Kidney epithelial cell (primary cell): ENCODE data around the gene SORCS2. TPM values are rescaled to one million over a fixed set of nuclear protein-coding genes. Genes with fewer than 3 reads are reported as not detected.

Source experiments
- DNase-seq: peaks from one replicate; pipeline ENCODE4 v3.0.0-alpha.2; 2010; ENCODE audit warnings: low read depth
- H3K27me3 ChIP-seq: 2 replicates; pipeline ENCODE4 v1.6.0; 2011; ENCODE audit warnings: low read length; ENCODE audit not compliant: control insufficient read depth, insufficient read depth
- H3K36me3 ChIP-seq: 2 replicates; pipeline ENCODE4 v1.5.1; 2011; ENCODE audit warnings: low read length; ENCODE audit not compliant: control insufficient read depth, insufficient read depth
- H3K4me3 ChIP-seq: 2 replicates; pipeline ENCODE4 v1.5.1; 2011; ENCODE audit warnings: low read depth, mild to moderate bottlenecking, control low read depth, low read length
- total RNA-seq: library from RNA; depleted of rRNA; stranded (reverse); fragments of >200 nt; gene quantifications from 2 replicates; pipeline ENCODE4 v1.2.3, GENCODE V29; 2015
- TF ChIP-seq, protein P1 (sequence below): IDR thresholded peaks from 2 replicates; pipeline ENCODE4 v1.5.1; 2011; ENCODE audit warnings: mild to moderate bottlenecking, moderate library complexity, low read length, control low read depth, inconsistent platforms; ENCODE audit not compliant: insufficient read depth, poor library complexity, severe bottlenecking

SORCS2 gene
- total RNA-seq, 1 donor from 2014 or later, result 1.4 TPM

- no peak for DNase-seq
- no peak overlapping the region for H3K4me3 ChIP-seq
- H3K27me3 ChIP-seq, result peaks cover 9% of the 10 kb centered on the region
- TF ChIP-seq, protein P1, sequence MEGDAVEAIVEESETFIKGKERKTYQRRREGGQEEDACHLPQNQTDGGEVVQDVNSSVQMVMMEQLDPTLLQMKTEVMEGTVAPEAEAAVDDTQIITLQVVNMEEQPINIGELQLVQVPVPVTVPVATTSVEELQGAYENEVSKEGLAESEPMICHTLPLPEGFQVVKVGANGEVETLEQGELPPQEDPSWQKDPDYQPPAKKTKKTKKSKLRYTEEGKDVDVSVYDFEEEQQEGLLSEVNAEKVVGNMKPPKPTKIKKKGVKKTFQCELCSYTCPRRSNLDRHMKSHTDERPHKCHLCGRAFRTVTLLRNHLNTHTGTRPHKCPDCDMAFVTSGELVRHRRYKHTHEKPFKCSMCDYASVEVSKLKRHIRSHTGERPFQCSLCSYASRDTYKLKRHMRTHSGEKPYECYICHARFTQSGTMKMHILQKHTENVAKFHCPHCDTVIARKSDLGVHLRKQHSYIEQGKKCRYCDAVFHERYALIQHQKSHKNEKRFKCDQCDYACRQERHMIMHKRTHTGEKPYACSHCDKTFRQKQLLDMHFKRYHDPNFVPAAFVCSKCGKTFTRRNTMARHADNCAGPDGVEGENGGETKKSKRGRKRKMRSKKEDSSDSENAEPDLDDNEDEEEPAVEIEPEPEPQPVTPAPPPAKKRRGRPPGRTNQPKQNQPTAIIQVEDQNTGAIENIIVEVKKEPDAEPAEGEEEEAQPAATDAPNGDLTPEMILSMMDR, result no peak
- H3K36me3 ChIP-seq, result no peaks in the 10 kb centered on the region
Measured at GRCh38 chr4:7739077-7739917, 547.0 kb downstream of the SORCS2 start.

DNA sequence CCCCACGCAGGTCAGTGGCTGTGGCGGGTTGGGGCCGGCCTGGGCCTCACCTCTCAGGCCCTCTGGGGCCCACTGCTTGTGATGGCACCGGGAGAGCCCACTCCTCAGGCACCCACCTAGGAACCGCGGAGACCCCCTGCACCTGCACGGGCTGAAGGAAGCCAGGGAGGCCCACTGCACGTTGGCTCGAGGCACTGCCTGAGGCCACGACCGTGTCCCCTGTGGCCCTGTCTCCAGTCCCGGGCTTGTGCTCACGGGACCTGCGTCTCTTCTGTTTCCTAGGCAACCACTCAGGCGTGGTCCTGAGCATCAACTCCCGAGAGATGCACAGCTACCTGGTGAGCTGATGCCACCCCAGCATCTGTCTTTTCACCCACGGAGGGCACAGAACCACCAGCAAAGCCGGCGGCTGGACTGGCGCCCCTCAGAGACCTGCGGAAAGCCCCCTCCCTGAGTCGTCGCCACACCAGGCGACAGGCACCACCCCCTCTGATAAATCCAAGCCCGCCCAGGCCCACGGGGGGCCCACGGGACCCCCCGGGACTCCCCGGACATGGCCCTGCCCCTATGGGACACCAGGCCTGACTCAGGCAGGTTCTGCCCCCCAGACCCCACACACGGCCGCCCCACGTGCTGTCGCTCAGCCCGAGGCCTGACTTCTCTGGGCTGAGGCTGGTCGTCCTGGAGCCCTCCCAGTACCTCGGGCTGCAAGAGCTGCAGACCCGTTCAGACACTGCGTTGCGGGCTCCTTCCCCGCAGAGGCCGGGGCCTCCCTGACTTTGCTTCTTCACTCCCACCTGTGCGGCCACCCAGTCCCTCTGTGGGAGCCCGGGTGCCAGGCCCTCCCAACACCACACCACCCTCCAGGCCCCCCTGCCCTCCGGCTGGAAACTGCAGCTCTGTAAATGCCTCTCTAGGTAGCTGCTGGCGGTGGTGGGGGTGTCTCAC, 547.9 kb downstream of the SORCS2 start:
- TF ChIP-seq, protein P1, result no peak
- no peak for DNase-seq
- H3K36me3 ChIP-seq, result no peaks in the 10 kb centered on the region
- peaks cover 9% of the 10 kb centered on the region for H3K27me3 ChIP-seq
- H3K4me3 ChIP-seq, result no peak overlapping the region

DNA sequence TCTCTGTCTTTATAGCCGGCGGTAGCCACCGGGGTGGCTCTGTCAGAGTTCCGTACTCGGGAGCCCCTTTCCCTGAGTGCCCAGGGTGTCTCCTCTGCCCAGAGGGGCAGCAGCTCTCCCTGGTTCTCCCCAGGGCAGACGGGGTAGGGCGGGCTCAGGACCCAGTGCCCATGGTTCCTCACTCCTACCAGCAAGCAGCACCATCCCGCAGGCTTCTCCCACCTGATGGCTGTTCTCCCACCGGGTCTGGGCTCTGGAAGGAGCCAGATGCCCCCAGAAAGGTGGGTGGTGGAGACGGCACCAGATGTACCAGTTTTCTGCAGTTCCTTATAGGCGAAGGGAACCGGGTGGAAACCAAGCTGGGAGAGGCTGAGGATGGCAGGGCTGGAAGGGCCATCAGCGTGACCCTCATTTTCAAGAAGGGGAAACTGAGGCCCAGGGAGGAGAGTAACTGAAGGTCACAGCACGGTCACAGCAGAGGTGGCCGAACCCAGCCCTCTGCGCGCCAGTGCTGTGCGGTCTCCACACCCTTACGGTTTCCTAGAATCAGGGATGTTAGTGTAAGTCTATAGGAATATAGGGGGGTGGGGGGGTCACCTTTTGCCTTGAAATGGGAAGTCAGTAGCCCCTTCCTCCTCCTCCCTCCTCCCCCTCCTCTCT, 548.7 kb downstream of the SORCS2 start:
- Histone ChIP-seq H3K4me3 (no peak overlapping the region), H3K27me3 (peaks cover 6% of the 10 kb centered on the region), H3K36me3 (no peaks in the 10 kb centered on the region)
- no peak for DNase-seq
- TF ChIP-seq, protein P1, result no peak

DNA sequence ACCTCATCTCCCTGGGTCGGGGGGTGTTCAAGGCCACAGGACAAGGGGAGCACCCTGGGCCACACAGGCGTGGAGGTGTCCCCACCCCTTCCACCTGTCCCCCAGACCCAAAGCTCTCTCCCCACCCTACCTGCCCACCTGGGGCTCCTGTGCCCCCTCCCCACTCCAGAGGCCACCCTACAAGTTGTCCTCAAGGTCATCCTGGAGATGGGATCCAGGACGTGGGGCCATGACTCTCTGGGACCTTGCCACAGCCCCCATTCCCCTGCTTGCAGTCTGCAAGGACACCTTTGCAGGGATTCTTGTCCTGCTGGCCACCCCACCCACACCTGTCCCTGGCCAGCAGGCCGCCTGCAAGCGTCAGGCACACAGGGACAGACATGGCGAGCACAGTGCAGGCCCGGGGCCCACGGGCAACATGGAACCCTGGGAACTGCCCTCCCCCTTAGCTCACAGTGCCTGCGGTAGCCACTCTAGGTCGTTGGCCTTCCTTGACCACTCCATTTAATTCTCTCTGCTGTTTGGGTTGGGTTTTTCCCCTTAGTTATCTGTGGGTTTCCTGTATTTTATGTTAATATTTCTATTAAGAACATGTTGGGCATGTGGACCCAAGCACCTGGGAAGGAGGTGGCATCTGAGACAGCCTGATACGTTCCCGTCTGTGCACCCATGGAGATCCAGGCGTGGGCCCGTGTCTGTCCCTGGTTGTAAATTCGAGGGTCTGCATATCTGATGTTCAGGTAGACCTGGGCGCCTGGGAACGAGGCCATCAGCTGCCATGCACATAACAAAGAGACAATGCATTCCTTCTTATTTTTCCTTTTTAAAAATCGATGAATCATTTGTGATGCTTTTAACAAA, 549.8 kb downstream of the SORCS2 start:
- Histone ChIP-seq H3K27me3 (peaks cover 2% of the 10 kb centered on the region), H3K4me3 (no peak overlapping the region), H3K36me3 (no peaks in the 10 kb centered on the region)
- TF ChIP-seq, protein P1, result no peak
- DNase-seq, result no peak

DNA sequence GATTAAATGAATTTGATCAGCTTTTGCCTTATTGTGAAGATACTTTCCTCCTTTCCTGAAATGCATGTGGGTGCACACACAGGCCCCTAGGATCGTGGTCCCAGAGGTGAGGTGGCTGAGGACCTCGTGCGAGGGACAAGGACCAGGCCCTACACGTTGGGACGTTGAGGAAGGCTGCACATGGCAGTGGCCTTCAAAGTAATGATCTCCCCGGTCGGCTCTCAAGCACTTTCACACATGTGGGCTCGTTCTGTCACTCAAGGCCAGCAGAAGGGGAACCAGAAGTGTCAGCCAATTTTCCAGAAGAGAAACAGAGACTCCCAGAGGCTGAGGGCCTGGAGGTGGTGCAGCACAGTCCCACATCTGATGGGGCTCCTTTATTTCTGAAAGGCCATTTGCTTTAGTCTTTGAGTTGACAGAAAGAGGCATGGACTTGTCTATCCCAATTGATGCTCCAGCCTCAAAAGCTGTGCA, 550.5 kb downstream of the SORCS2 start:
- TF ChIP-seq, protein P1, result no peak

More for the DNA sequence above, 550.5 kb downstream of the SORCS2 start:
- no peak for DNase-seq
- H3K27me3 ChIP-seq, result peaks cover 2% of the 10 kb centered on the region
- H3K36me3 ChIP-seq, result no peaks in the 10 kb centered on the region
- no peak overlapping the region for H3K4me3 ChIP-seq
